ENCODE data around the gene PPP2R5C. TPM values are rescaled to one million over a fixed set of nuclear protein-coding genes. Genes with fewer than 3 reads are reported as not detected.
A peak's percentile ranks its signal among the peaks of the same experiment; 100 is the strongest.

PPP2R5C gene
- total RNA-seq, 1 experiment from 2014 or later = 93.0 TPM

DNA sequence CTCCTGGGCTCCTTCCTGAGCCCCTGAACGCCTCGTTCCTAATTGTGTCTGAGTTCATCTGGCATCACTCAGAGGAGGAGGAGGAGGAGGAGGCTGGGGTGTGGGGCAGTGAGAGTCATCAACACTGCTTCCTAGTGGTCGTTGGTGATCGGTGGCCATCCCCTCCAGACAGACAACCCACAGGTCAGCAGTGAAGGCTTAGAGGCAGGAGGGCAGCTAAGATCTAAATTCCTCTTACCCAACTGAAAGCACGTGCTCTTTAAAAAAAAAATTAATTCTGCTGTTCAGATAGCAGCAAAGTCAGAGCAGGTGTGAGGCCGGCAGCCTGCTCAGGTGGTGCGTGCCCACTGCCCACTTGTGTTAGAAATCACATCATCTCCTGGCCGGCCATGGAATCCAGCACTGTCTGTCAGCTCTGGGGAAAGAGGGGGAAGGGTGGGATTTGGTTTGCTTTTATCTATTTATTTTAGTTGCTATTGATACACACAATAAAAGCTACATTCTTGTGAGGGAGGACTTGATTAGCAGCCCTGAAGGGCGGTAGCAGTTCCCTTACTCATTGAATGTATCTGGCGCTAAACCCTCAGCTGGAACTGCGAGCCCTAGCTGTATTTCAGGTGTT, 46.6 kb downstream of the PPP2R5C start:
- Histone ChIP-seq H3K27me3 (ENCODE audit: insufficient read depth, low read length) (no peaks in the 10 kb centered on the region), H3K4me2 (ENCODE audit: insufficient read depth, insufficient read length, low read length) (no peak overlapping the region), H4K5ac (ENCODE audit: insufficient read length, low read depth, low read length) (no peak overlapping the region), H3K56ac (ENCODE audit: insufficient read length, low read depth, low read length) (no peak overlapping the region), H3K9me3 (ENCODE audit: control insufficient read depth, low read depth, low read length) (no peaks in the 10 kb centered on the region), H3K23ac (ENCODE audit: insufficient read length, low read depth, low read length) (no peak overlapping the region), H3K14ac (ENCODE audit: insufficient read depth, low read length) (0 out of 2 replicates have a peak overlapping the region, but pooled peaks have one; percentile 31), H4K91ac (ENCODE audit: insufficient read length, low read depth, low read length) (no peak overlapping the region), H3K27ac (ENCODE audit: insufficient read length, low read depth, low read length) (no peak overlapping the region), H3K9ac (ENCODE audit: extremely low read depth, insufficient read length, low read length) (no peak overlapping the region), H3K4ac (ENCODE audit: low read depth, low read length) (no peak overlapping the region), H4K8ac (replicated peaks; ENCODE audit: insufficient read length, low read depth, low read length) (no peak overlapping the region), H3T11ph (ENCODE audit: low read length) (no peak overlapping the region), H2BK20ac (ENCODE audit: low read depth, low read length, poor library complexity, severe bottlenecking) (no peak overlapping the region), H3K79me2 (ENCODE audit: insufficient read depth, low read length) (peaks cover 19% of the 10 kb centered on the region; the same call in 1 of the 2 replicates), H2BK5ac (ENCODE audit: insufficient read length, low read length) (no peak overlapping the region), H4K20me1 (ENCODE audit: control insufficient read depth, insufficient read depth, insufficient read length) (no peaks in the 10 kb centered on the region), H2BK120ac (ENCODE audit: low read depth, low read length, poor library complexity, severe bottlenecking) (no peak overlapping the region), H2BK15ac (ENCODE audit: low read depth, low read length) (no peak overlapping the region), H2AFZ (ENCODE audit: low read length) (no peak overlapping the region), H3K23me2 (ENCODE audit: insufficient read length, low read depth, low read length, poor library complexity, severe bottlenecking) (no peaks in the 10 kb centered on the region), H3K18ac (ENCODE audit: insufficient read length, low read depth, low read length) (peak overlapping the region; percentile 35), H2BK12ac (ENCODE audit: insufficient read length, low read depth, low read length) (no peak overlapping the region), H3K79me1 (ENCODE audit: insufficient read depth, low read depth, low read length, poor library complexity, severe bottlenecking) (peaks cover 4% of the 10 kb centered on the region), H3K4me1 (ENCODE audit: insufficient read depth, low read length) (no peaks in the 10 kb centered on the region), H2AK5ac (ENCODE audit: insufficient read length, low read length) (no peak overlapping the region)
- peak overlapping the region in 2 of 3 experiments; percentile 74 to 76; a peak in 2 of 7 replicates for H3K27ac Mint-ChIP-seq
- H3K9me3 Mint-ChIP-seq = no peaks in the 10 kb centered on the region; a peak in 1 of 5 replicates
- H3K27me3 Mint-ChIP-seq (ENCODE audit: low read depth) = no peaks in the 10 kb centered on the region
- peaks cover 0 to 4% (median 0%) of the 10 kb centered on the region in 3 experiments; a peak in 1 of 7 replicates for H3K36me3 Mint-ChIP-seq (ENCODE audit: insufficient read depth in 1 of 3, low read depth in 3 of 3)
- TF ChIP-seq, protein P1, sequence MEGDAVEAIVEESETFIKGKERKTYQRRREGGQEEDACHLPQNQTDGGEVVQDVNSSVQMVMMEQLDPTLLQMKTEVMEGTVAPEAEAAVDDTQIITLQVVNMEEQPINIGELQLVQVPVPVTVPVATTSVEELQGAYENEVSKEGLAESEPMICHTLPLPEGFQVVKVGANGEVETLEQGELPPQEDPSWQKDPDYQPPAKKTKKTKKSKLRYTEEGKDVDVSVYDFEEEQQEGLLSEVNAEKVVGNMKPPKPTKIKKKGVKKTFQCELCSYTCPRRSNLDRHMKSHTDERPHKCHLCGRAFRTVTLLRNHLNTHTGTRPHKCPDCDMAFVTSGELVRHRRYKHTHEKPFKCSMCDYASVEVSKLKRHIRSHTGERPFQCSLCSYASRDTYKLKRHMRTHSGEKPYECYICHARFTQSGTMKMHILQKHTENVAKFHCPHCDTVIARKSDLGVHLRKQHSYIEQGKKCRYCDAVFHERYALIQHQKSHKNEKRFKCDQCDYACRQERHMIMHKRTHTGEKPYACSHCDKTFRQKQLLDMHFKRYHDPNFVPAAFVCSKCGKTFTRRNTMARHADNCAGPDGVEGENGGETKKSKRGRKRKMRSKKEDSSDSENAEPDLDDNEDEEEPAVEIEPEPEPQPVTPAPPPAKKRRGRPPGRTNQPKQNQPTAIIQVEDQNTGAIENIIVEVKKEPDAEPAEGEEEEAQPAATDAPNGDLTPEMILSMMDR (conservative IDR thresholded peaks at IDR 0.05) = peak; percentile 55
- peak overlapping the region in 1 of 2 experiments; percentile 67; a peak in 3 of 5 replicates for H3K4me3 Mint-ChIP-seq
- no CpG with 5 or more reads among the region's 11 CpGs for WGBS (ENCODE audit: extremely low coverage, insufficient read length, low lambda C conversion rate)
- DNase-seq = peak; percentile 81
- H3K4me1 Mint-ChIP-seq = peaks cover 18 to 36% of the 10 kb centered on the region in 2 experiments
